HG03432 (cell line): ENCODE data around the gene PBX3.

Experiments
- ATAC-seq: cut with Tn5 transposase; IDR thresholded peaks from one replicate; pipeline ENCODE4 v1.9.1; 2021; ENCODE audit warnings: mild to moderate bottlenecking, moderate library complexity; ENCODE audit not compliant: unreplicated experiment

PBX3 gene

GRCh38 chr9:126016579-126017290, 269.6 kb downstream of the PBX3 start:
- no peak for ATAC-seq
